ENCODE data around the gene ASAP3. TPM values are rescaled to one million over a fixed set of nuclear protein-coding genes. Genes with fewer than 3 reads are reported as not detected.

The ASAP3 gene
- total and polyA plus RNA-seq, 9 of the 15 experiments (the other 6 are each of a cell fraction or from before 2014, with no cell fraction given): 1.7 to 31.2 (median 17.4) TPM

GRCh38 chr1:23422241-23422877, 61.6 kb downstream of the ASAP3 start (continued):
- peak; percentile 36; the same call in 1 of the 2 replicates for TF ChIP-seq ZNF449 (CRISPR knock-in tag; IDR thresholded peaks at IDR 0.05)
- peak; percentile 95 for TF ChIP-seq CBX1 (IDR thresholded peaks at IDR 0.05; ENCODE audit: low read depth)
- no peak for TF ChIP-seq E2F8 (IDR thresholded peaks at IDR 0.05; ENCODE audit: low read depth, partially characterized antibody)
- TF ChIP-seq CBX2 (IDR thresholded peaks at IDR 0.05; ENCODE audit: insufficient read depth, low read length, poor library complexity, severe bottlenecking): no peak
- no peak for TF ChIP-seq ZNF133 (CRISPR knock-in tag; IDR thresholded peaks at IDR 0.05)
- TF ChIP-seq RCOR1 (IDR thresholded peaks at IDR 0.05; ENCODE audit: borderline replicate concordance in 1 of 2, low read depth in 2 of 2, low read length in 2 of 2): peak in 1 of 2 experiments; percentile 65; a peak in 1 of 4 replicates
- TF ChIP-seq LEF1 (IDR thresholded peaks at IDR 0.05): no peak
- TF ChIP-seq KLF6 (CRISPR knock-in tag; IDR thresholded peaks at IDR 0.05; ENCODE audit: borderline replicate concordance): no peak
- no peak for TF ChIP-seq ZNF561 (CRISPR knock-in tag; conservative IDR thresholded peaks at IDR 0.05)
- no peak for TF ChIP-seq ZBTB34 (CRISPR knock-in tag; IDR thresholded peaks at IDR 0.05)
- 0 out of 2 replicates have a peak, but pooled peaks have one; percentile 42 for TF ChIP-seq KLF1 (tag; IDR thresholded peaks at IDR 0.05)
- TF ChIP-seq GABPA (tag; conservative IDR thresholded peaks at IDR 0.05; ENCODE audit: low read depth): peak; percentile 67
